Rectal smooth muscle tissue (tissue), 1 donor: ENCODE data around the gene SMIM1.

Source experiments
- H3K27ac ChIP-seq: one replicate; pipeline ENCODE4 v1.7.0; 2013; ENCODE audit warnings: low read depth, low read length, inconsistent platforms
- H3K27me3 ChIP-seq: one replicate; pipeline ENCODE4 v1.7.0; 2013; ENCODE audit warnings: low read length; ENCODE audit not compliant: control insufficient read depth, insufficient read depth
- H3K36me3 ChIP-seq: one replicate; pipeline ENCODE4 v1.7.0; 2013; ENCODE audit warnings: low read length; ENCODE audit not compliant: control insufficient read depth, insufficient read depth
- H3K4me1 ChIP-seq: one replicate; pipeline ENCODE4 v1.7.0; 2013; ENCODE audit warnings: low read length; ENCODE audit not compliant: control insufficient read depth, insufficient read depth
- H3K4me3 ChIP-seq: one replicate; pipeline ENCODE4 v1.7.0; 2013; ENCODE audit warnings: low read length
- H3K9ac ChIP-seq: one replicate; pipeline ENCODE4 v1.7.0; 2013; ENCODE audit warnings: low read length

Gene SMIM1

GRCh38 chr1:3732434-3733093, 40.0 kb upstream of the SMIM1 start:
- Histone ChIP-seq H3K4me1 (no peaks in the 10 kb centered on the region), H3K27me3 (peaks cover 6% of the 10 kb centered on the region), H3K36me3 (peaks cover 2% of the 10 kb centered on the region), H3K4me3 (no peak overlapping the region), H3K27ac (no peak overlapping the region), H3K9ac (no peak overlapping the region)

GRCh38 chr1:3733094-3733882, 39.3 kb upstream of the SMIM1 start:
- H3K27ac ChIP-seq: no peak overlapping the region
- H3K4me3 ChIP-seq: no peak overlapping the region
- H3K4me1 ChIP-seq: no peaks in the 10 kb centered on the region
- peaks cover 6% of the 10 kb centered on the region for H3K27me3 ChIP-seq
- peaks cover 2% of the 10 kb centered on the region for H3K36me3 ChIP-seq
- H3K9ac ChIP-seq: no peak overlapping the region

GRCh38 chr1:3733883-3734589, 38.5 kb upstream of the SMIM1 start:
- H3K27me3 ChIP-seq: peaks cover 6% of the 10 kb centered on the region
- H3K36me3 ChIP-seq: peaks cover 5% of the 10 kb centered on the region
- no peak overlapping the region for H3K4me3 ChIP-seq
- no peaks in the 10 kb centered on the region for H3K4me1 ChIP-seq
- H3K27ac ChIP-seq: no peak overlapping the region
- H3K9ac ChIP-seq: no peak overlapping the region

GRCh38 chr1:3734602-3735001, 37.9 kb upstream of the SMIM1 start:
- Histone ChIP-seq H3K27ac (no peak overlapping the region), H3K27me3 (peaks cover 6% of the 10 kb centered on the region)

GRCh38 chr1:3735027-3735681, 37.4 kb upstream of the SMIM1 start:
- no peak overlapping the region for H3K27ac ChIP-seq
- H3K36me3 ChIP-seq: peaks cover 5% of the 10 kb centered on the region
- H3K4me1 ChIP-seq: no peaks in the 10 kb centered on the region
- H3K4me3 ChIP-seq: no peak overlapping the region
- no peak overlapping the region for H3K9ac ChIP-seq
- peaks cover 6% of the 10 kb centered on the region for H3K27me3 ChIP-seq

More at GRCh38 chr1:3734602-3735001, 37.9 kb upstream of the SMIM1 start:
- Histone ChIP-seq H3K4me3 (no peak overlapping the region), H3K4me1 (no peaks in the 10 kb centered on the region), H3K36me3 (peaks cover 5% of the 10 kb centered on the region), H3K9ac (no peak overlapping the region)

- Histone ChIP-seq H3K9ac (no peak overlapping the region), H3K36me3 (peaks cover 5% of the 10 kb centered on the region), H3K4me3 (no peak overlapping the region), H3K27me3 (peaks cover 6% of the 10 kb centered on the region), H3K27ac (no peak overlapping the region), H3K4me1 (no peaks in the 10 kb centered on the region)
Measured at GRCh38 chr1:3735688-3736087, 36.9 kb upstream of the SMIM1 start.

- Histone ChIP-seq H3K27ac (no peak overlapping the region), H3K4me1 (no peaks in the 10 kb centered on the region), H3K36me3 (peaks cover 5% of the 10 kb centered on the region), H3K27me3 (peaks cover 6% of the 10 kb centered on the region), H3K9ac (no peak overlapping the region), H3K4me3 (no peak overlapping the region)
Measured at GRCh38 chr1:3736131-3736561, 36.4 kb upstream of the SMIM1 start.

- Histone ChIP-seq H3K4me3 (no peak overlapping the region), H3K27ac (no peak overlapping the region), H3K27me3 (peaks cover 6% of the 10 kb centered on the region), H3K36me3 (peaks cover 5% of the 10 kb centered on the region), H3K9ac (no peak overlapping the region), H3K4me1 (no peaks in the 10 kb centered on the region)
Measured at GRCh38 chr1:3736708-3737107, 35.8 kb upstream of the SMIM1 start.

- H3K36me3 ChIP-seq: peaks cover 12% of the 10 kb centered on the region
- H3K4me3 ChIP-seq: no peak overlapping the region
- no peaks in the 10 kb centered on the region for H3K27me3 ChIP-seq
- no peak overlapping the region for H3K9ac ChIP-seq
- no peaks in the 10 kb centered on the region for H3K4me1 ChIP-seq
- no peak overlapping the region for H3K27ac ChIP-seq
Measured at GRCh38 chr1:3738943-3739342, 33.6 kb upstream of the SMIM1 start.

- Histone ChIP-seq H3K36me3 (peaks cover 12% of the 10 kb centered on the region), H3K4me1 (no peaks in the 10 kb centered on the region), H3K4me3 (no peak overlapping the region), H3K9ac (no peak overlapping the region), H3K27ac (no peak overlapping the region), H3K27me3 (no peaks in the 10 kb centered on the region)
Measured at GRCh38 chr1:3740042-3740441, 32.5 kb upstream of the SMIM1 start.

GRCh38 chr1:3740752-3741151, 31.8 kb upstream of the SMIM1 start:
- H3K4me3 ChIP-seq: no peak overlapping the region
- no peaks in the 10 kb centered on the region for H3K27me3 ChIP-seq
- no peaks in the 10 kb centered on the region for H3K4me1 ChIP-seq
- peaks cover 12% of the 10 kb centered on the region for H3K36me3 ChIP-seq
- H3K9ac ChIP-seq: no peak overlapping the region
- no peak overlapping the region for H3K27ac ChIP-seq
